Measurements from ENCODE around the gene RUFY1.
"Not testable (repeated sequence)": the region's sequence is repeated elsewhere in the genome, so short reads cannot be mapped to it uniquely, and the experiment has no call there.

RUFY1 gene

DNA sequence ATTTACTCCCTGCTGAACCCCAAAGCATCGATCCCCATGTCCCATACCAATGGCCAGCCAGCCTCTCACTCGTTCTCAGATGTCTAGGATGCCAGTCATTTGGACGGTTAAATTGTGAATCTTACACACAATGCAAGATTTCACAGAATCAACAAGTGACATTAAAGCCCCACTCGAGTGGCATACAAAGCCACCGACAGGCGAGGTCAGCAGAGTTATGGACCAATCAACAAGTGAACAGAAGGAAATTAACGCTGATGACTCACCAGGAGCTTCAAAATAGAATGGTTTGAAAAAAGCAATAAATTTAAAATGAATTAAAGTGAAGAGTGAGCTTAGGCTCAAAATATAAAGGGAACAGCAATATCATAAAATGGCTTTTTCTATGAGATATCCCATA, 8.2 kb upstream of the RUFY1 start:
- DNase-seq (ENCODE audit: low spot score) = no peak

DNA sequence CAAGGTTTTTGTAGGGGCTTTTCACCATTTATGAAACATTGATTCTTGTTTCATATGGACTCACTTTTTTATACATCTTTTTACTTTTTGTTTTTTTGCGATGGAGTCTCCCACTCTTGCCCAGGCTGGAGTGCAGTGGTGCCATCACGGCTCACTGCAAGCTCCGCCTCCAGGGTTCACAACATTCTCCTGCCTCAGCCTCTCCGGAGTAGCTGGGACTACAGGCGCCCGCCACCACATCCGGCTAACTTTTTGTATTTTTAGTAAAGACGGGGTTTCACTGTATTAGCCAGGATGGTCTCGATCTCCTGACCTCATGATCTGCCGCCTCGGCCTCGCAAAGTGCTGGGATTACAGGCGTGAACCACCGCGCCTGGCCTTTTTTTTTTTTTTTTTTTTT, 7.1 kb upstream of the RUFY1 start:
- not testable (repeated sequence) for DNase-seq (ENCODE audit: low spot score)

- DNase-seq (ENCODE audit: low spot score) = no peak
These were observed 2.7 kb downstream of the RUFY1 start for GRCh38 chr5:179553006-179553405.

GRCh38 chr5:179553875-179554274, 3.5 kb downstream of the RUFY1 start:
- no peak for DNase-seq (ENCODE audit: low spot score)

DNA sequence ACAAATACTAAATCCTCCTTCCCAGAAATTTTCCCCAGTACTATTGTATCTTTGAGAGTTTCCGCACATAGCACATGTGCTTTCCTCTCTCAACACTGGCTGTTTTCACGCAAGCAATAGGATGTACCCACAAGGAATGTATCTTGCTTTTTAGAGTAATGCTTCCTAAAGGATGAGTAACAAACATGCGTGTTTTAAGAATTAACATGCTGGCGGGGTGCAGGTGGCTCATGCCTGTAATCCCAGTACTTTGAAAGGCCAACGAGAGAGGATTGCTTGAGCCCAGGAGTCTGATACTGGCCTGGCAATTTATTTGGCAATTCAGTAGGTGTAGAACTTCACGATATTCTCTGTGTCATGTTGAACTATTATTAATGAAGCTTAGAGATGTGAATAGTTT, 4.6 kb downstream of the RUFY1 start:
- DNase-seq (ENCODE audit: low spot score) = no peak

GRCh38 chr5:179558261-179558799, 8.0 kb downstream of the RUFY1 start:
- not testable (repeated sequence) for DNase-seq (ENCODE audit: low spot score)

GRCh38 chr5:179558932-179559283, 8.6 kb downstream of the RUFY1 start:
- DNase-seq (ENCODE audit: low spot score) = no peak

GRCh38 chr5:179559284-179560252, 9.2 kb downstream of the RUFY1 start:
- DNase-seq (ENCODE audit: low spot score) = peak; percentile 99

GRCh38 chr5:179564526-179564925, 14.2 kb downstream of the RUFY1 start:
- no peak for DNase-seq (ENCODE audit: low spot score)

- DNase-seq (ENCODE audit: low spot score) = no peak
These were observed 18.4 kb downstream of the RUFY1 start for GRCh38 chr5:179568721-179569120.

DNA sequence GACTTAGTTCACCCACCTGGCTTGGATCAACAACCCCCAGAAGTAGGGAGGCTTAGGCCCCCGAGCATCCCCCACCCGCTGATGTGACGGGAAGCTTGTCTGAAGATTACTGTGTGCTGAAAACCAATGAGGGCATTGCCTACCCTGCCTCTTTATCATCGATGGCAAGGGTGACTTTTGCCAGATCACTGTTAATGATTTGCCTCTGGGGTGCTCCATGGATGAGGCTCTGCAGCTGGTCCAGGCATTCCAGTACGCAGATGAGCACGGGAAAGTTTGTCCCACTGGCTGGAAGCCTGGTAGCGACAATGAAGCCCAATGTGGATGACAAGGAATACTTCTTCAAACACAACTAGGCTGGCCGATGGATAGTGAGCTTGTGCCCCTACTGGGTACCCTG, 22.0 kb downstream of the RUFY1 start:
- no peak for DNase-seq (ENCODE audit: low spot score)

DNA sequence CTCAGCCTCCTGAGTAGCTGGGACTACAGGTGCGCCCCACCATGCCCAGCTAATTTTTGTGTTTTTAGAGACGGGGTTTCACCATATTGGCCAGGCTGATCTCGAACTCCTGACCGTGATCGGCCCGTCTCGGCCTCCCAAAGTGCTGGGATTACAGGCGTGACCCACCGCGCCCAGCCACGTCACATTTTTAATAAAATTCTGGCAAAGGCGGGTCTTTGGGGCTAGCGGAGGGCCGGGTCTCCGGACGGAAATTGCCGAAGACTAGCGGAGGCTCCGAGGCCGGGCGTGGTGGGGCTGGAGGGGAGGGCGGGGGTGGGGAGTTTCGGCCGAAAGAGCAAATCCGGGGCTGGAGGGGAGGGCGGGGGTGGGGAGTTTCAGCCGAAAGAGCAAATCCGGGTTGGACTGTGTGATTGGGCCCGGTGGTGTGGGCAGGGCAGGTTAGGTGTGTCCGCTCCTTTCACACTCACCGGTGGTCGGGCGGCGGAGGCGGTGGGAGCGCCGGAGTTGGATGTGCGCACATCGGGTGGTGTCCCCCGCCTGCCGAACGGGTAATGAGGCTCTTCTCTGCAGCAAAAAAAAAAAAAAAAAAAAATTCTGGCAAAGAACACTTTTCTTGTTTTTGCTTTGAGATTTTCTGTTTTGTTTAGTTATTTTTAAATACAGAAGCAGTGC, 27.1 kb downstream of the RUFY1 start:
- no peak for DNase-seq (ENCODE audit: low spot score)

- peak; percentile 48 for DNase-seq (ENCODE audit: low spot score)
These were observed 35.6 kb downstream of the RUFY1 start for GRCh38 chr5:179585941-179586401.

- DNase-seq (ENCODE audit: low spot score) = no peak
These were observed 37.8 kb downstream of the RUFY1 start for GRCh38 chr5:179588166-179588565.

DNA sequence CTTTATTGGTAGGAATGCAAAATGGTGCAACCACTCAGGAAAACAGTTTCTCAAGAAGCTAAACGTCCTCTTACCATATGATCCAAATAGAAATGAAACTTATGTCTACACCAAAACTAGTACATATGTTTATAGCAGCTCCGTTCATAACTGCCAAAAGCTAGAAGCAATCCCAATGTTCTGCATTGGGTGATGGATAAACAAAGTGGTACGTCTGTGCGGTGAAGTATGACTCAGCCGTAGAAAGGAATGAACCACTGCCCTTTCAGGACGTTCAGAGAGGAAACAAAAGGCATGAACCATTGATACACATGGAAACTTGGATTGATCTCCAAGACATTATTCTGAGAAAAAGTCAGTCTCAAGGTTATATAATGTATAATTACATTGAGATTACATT, 45.6 kb downstream of the RUFY1 start:
- no peak for DNase-seq (ENCODE audit: low spot score)

- DNase-seq (ENCODE audit: low spot score) = no peak
These were observed 46.1 kb downstream of the RUFY1 start for GRCh38 chr5:179596421-179596820.

- DNase-seq (ENCODE audit: low spot score) = no peak
These were observed 48.7 kb downstream of the RUFY1 start for GRCh38 chr5:179599100-179599499.

DNA sequence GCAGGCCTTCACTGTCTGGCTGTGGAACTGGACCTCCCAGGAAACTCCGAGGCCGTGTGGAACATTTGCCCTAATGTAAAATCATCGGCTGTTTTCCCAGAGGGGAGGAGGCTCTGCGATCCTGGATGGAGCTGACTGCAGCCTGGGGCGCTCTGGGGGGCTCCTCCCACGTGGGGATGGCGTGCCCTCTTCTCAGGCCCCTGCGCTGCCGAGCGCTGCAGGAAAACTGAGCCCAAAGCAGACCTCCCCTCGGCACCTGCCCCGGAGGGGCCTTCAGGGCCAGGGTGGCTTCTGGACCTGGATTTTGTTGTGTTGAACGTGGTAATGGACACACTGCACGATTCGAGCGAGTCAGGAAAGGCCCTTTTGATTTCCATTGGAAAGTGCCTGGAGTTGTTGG, 49.2 kb downstream of the RUFY1 start:
- DNase-seq (ENCODE audit: low spot score) = no peak

DNA sequence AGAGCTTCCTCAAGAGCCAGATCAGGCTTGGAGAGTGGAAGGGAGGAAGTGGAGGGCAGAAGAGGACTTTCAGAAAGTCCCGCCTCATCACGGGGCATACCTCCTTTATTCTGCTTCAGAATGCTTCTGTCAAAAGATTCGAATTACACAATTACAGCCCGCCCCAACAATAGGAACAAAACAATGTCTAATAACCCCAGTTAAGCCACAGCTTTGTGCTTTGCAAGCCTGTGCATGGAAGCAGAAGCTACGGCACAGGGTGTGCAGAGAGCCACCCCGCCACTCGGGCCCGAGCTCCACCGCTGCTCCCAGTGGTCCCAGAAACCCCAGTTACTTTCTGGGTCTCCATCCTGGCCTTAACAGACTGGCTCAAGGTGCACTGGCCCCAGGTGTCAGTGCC, 49.6 kb downstream of the RUFY1 start:
- no peak for DNase-seq (ENCODE audit: low spot score)

DNA sequence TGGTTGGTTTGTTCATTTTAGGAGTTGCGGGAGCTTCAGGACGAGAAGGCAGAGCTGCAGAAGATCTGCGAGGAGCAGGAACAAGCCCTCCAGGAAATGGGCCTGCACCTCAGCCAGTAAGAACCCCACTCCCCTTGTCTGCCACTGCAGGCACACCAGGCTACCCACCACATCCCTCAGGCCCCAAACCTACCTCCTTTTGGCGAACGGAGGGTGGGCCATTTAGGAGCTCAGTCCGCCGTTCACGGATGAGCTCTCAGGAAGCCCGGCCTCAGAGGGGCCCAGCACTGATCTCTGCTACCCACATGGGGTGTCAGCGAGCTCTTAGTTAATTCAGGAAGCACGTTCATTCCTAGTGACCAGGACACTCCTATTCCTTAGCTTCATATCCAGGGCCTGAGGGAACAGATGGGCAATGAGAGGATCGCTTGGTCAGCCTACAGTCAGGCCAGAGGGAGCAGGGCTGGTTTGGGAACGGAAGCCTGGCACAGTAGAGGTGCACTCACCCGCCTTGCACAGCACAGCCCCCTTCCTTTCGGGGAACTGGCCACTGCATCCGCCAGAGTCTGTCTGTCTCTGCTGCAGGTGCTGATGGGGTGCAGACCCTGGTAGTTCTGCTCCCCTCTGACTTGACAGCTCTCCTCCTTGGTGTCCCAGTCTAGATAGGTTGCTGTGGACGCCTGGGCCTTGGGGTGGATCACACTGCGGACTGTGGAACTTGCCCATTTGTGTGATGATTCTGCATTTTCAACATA, 51.7 kb downstream of the RUFY1 start:
- no peak for DNase-seq (ENCODE audit: low spot score)

GRCh38 chr5:179603308-179603707, 53.0 kb downstream of the RUFY1 start:
- no peak for DNase-seq (ENCODE audit: low spot score)

Measured in Ammon's horn (tissue), 1 donor.